HG02759 (cell line): ENCODE data around the gene SORCS1.
"Not testable (repeated sequence)": the region's sequence is repeated elsewhere in the genome, so short reads cannot be mapped to it uniquely, and the experiment has no call there.

Experiments
- ATAC-seq: cut with Tn5 transposase; IDR thresholded peaks from one replicate; pipeline ENCODE4 v1.9.1; 2021; ENCODE audit warnings: mild to moderate bottlenecking, moderate library complexity; ENCODE audit not compliant: unreplicated experiment

Gene SORCS1

DNA sequence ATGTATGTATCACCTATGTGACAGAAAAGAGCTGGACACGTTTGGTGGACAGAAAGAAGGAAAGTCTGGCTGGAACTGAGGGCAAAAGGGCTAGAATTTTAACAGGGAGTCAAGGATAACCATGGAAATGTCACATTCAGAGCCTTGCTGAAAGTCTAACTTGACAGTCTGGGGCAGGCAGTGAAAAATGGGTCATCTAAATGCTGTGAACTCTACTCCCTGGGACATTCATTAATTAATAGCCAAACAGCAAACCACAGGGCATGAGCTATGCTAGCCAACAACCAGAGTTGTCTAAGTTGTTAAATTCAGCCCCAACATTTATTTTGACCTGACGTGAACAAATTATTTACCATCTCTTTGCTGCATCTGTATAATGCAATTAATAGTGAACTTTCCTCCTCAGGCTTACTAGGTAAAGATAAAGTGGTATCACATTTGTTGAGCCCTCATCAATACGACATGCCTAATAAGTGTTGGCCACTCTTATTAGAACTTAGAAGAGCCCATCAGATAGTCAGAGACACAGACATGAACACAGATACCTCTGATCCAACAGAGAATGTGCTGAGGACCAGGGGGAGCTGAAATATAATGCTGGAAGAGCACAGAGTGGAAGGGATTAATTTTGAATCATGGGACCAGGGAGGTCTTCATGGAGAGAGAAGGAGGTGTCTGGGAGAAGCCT is 109.9 kb downstream of the SORCS1 start:
- ATAC-seq, result no peak

DNA sequence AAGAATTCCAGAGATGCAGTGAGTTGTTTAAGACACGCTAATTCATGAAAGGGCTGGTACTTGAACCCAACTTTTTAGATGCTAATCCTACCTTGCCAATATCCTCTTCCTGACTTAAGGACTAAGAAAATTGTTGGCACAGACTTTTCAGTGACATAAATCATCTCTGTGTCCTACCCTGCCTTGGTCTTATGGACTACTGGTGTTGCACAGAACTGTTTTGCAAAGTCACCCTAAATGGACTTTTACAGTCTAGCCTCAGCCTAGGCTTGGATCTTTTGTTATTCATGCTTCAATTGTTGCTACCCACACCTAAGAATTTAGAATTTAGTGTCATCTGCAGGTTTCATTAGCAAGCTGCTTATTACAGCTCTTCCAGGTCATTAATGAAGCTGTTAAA is 112.7 kb downstream of the SORCS1 start:
- ATAC-seq, result no peak

DNA sequence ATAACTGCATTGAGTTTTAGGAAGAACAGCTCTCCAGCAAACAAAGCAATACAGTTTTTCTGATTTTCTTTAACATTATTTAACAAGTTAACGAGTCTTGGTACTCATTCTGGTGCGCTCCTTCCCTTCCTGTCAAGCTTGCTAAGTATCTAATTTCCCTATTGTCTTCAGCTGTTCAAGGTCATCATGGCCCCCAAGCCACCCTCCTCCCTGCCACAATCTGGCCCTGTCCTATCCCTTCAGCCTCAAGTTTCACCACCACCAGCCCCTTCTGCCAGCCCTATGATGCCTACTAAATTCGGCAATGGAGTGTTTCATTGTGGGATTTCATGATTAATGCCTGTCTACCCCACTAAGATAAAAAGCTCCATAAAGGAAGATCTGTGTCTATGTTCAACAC is 121.0 kb downstream of the SORCS1 start:
- ATAC-seq, result no peak

DNA sequence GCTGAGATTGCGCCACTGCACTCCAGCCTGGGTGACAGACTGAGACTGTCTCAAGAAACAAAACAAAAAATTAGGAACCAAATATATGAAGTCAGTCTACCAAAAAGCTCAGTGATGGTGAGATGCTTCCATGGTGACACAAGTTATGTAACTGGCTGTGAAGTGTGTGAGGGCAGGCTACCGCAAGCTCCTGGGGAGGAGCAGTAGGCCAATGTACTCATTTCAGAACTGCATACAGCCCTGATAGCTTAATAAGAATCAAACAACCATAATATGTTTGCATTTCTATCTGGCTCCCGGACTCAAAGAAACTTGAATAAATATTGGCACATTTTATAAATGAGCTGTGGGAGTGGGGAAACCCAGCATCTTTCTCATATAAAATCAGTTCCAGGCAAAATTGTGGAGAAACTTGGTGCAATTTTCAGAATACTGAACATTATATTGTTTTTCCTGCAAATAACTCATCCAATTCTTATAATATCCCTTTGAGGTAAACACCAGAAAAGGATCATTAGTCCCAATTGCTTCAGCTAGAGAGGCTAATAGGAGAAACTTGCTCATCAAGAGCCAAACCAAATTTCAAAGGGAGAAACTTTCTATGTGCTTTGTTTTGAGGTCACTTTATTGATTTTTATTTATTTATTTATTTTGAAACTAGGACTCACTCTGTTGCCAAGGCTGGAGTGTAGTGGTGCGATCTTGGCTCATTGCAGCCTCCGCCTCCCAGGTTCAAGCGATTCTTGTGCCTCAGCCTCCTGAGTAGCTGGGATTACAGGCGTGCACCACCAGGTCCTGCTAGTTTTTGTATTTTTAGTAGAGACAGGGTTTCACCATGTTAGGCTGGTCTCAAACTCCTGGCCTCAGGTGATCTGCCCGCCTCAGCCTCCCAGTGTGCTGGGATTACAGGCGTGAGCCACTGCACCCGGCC is 127.0 kb downstream of the SORCS1 start:
- no peak for ATAC-seq

DNA sequence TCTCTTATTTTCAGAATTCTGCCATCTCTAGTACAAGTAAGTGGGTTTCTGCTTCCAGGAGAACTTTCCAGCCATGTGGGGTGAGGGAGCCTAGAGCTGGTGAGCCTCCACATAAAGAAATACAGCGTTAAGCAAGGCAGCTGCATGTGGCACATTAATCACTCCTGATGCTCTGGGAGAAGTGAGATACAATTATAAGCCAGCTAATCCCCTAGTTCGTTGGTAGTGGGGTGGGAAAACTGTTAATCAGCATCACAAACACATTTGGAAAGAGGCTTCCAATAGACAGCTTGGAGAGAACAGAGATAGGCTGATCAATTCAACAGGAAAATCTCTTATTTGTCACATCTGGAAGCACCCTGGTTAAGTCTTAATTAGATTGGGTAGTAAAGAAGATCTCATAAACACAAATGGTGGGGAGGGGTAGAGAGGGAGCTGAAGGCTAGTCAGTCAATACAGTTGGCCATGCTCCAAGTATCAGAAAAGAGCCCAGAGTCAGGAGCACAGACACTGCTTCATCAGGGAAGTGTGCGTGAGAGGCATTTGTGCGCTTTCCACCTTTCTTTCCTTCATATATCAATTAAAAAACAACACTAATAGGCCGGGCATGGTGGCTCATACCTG is 130.6 kb downstream of the SORCS1 start:
- ATAC-seq, result no peak

DNA sequence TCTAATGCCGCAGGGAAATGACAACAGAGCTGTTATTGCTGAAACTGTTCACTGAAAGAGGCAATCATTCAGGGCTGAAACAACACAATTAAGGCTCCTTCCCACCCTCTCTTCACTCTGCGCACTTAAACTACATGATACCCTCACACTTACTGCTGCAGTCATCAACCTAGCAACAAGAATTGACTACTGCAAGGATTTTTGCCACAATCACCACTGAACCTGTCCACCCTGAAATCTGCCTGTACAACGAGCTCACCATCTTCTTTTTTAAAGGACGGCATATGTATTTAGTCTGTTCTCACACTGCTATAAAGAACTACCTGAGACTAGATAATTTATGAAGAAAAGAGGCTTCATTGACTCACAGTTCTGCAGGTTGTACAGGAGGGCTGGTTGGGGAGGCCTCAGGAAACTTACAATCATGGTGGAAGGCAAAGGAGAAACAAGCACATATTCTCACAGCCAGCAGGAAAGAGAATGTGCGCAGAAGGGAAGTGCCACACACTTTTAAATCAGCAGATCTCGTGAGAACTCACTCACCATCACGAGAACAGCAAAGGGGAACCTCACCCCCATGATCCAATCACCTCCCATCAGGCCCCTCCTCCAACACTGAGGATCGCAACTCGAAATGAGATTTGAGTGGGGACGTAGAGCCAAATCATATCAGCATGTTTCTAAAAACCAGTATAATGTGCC is 131.7 kb downstream of the SORCS1 start:
- ATAC-seq, result no peak

DNA sequence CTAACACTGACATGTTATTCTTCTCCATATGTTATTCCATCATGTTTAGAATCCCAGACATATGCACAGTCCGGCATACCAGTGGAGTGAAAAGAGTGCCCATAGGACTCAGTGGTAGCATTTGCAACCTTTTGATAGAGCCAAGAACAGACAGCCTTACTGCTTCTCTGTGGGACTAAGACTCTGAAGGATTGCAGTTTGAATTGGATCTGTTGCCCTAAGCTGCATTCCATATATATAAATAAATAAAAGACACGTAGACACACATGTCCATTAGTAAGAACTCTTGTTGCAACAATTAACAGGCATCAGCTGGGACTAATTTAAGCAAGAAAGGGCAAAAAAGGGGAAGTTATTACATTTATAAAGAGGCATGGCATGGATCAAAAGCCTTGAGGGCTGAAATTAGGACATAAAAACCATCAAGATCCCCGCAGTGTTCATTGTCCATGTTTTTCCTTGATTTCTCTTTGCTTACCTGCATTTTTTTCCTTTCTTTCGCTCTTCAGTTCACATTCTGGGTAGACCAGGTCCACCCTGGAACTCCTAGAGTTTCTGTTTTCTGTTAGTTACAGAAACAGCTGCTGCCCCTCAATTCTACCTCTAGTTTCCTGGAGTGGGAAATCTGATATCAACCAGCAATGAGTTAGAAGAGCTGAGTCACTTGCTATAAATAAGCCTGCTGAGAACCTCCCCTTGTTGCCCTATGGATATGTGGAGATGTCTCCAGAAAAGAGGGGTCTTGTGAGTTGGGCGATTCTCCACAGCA is 132.4 kb downstream of the SORCS1 start:
- ATAC-seq, result no peak

DNA sequence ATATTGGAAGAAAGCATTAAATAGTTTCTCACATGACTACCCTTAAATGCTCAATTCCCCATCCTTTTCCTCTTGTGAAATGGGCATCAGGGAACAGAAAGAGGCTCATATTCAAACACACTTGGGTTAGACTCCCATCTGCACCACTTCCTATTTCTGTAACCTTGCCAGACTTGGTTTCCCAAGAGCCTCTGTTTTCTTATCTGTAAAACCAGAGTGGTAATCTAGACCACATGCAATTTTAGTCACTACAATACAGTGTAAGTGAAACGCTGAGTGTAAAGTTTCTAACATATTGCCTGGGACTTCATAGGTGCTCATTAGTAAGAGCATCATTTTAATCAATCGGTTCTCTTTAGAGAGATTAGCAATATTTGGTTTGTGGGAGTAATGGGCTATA is 136.3 kb downstream of the SORCS1 start:
- ATAC-seq, result no peak

DNA sequence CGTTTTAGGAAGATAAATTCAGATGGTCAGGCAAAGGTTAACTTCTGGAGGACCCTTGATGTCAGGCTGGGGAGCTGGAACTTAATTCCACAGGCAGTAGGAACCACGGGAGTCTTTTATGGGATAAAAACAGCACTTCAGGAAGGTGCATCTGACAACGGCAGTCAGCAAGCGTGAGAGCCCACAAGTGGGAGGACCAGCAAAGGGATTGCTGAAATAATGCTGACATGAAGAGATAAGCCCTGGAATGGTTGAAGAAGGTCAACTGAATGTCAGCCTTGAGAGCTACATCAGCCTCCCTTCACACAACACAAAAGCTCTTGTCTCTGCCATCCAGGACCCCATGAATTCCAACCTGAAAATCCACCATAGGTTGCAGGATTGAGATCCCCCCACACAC is 138.8 kb downstream of the SORCS1 start:
- no peak for ATAC-seq

DNA sequence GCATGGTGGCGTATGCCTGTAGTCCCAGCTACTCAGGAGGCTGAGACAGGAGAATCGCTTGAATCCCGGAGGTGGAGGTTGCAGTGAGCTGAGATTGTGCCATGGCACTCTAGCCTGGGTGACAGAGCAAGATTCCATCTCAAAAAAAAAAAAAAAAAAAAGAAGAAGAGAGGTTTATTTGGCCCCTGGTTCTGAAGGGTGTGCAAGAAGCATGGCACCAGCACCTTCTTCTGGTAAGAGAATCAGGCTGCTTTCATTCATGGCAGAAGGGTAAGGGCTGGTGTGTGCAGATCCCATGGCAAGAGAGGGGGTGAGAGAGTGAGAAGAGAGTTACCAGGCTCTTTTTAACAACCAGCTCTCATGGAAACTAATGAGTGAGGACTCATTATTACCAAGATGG is 140.5 kb downstream of the SORCS1 start:
- ATAC-seq, result not testable (repeated sequence)

DNA sequence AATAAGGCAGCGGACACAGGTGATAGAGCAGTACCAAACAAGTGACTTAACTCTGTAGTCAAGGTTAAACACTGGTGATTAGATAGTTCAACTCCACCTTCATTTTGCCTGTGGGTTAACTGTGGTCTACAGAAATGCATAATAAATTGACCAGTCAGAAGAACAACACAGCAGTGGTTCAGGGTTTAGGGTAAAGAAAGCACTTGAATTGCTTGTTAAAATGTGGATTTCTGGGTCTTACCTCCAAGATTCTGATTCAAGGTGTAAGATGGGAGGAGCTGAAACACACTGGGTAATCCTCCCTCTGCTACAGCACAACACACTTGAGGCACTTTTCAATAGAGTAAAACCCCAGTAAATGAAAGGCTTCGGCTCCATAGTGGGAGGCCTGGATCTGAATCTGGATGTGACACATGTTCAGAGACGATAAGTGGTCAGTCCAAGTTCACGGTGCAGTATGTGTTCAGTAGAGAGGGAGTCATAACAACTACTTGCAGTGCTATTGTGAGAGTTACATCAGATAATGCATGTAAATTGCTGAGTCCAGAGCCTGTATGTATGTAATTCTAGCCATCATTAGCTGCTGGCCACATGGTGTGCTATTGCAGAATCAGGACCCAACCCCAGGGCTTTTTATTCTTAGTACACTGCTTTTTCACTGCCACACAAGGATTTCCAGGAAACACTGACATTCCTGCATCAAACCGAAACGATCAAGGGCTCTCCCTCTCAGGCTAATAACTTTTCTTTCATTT is 141.7 kb downstream of the SORCS1 start:
- no peak for ATAC-seq

DNA sequence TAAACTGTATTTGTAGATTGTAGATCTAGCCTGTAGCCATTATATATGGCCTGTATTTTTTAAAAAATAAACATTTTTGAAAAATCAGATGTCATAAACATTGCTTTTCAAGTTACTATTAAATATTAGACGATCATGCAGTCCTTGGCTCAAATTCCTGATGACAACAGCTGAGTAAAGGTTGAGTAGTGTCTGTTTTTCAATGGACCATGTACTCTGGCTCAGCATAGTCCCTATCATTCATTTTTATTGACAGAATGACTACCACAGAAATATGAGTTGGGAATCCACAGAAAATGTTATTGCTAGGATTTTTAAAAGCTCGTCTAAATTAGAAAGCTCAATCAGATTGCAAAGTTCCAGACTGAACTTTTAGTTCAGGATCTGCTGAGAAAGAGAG is 145.4 kb downstream of the SORCS1 start:
- ATAC-seq, result no peak

DNA sequence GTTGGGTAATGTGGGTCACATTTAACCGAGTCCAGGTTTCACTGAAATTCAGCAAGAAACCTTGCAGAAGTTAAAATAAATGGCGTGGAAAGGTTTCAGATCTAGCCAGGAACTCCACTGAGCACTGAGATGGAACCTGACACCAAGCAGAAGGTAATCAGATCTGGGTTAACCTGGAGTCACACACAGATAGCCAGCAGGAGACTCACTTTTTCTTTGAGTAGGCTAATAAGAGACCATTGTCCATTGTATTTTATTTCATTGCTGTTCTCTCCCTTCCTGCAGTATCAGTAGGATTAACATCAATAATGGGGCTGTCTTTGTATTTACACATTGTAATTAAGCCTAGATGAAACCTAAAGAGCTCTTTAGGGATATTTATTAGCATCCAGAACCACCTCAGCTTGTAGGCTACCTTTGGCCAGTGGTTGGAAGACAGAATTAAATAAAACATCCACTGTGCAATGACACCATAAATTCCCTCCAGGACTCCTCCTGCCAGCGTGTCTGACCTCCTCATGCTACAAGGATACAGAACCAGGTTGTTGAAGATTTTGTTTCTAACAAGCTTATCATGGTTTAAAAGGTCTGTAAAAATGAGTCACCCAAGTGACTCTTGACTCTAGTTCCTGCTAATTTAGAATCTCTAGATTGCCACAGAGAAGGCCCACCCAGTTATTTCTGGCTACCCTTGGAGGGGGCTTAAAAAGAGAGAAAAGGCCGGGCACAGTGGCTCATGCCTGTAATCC is 151.1 kb downstream of the SORCS1 start:
- no peak for ATAC-seq

DNA sequence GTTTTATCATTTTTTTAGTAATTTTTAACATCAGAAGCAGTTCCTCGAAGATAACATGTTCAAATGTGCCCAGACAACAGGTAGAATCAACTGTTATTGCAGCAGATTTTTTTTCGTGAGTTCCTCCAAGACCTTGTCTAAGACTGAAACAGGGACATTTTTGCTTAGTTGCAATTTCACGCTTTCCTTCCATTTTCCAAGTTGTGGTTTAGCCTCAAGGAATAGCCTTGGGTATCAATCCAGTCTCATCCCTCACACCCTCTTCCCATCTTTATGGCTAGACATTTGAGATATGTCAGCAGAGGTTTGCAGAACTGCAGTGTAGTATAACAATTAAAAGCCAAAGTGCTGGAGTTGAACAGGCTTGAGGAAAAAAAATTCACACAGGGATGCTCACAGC is 152.5 kb downstream of the SORCS1 start:
- no peak for ATAC-seq

DNA sequence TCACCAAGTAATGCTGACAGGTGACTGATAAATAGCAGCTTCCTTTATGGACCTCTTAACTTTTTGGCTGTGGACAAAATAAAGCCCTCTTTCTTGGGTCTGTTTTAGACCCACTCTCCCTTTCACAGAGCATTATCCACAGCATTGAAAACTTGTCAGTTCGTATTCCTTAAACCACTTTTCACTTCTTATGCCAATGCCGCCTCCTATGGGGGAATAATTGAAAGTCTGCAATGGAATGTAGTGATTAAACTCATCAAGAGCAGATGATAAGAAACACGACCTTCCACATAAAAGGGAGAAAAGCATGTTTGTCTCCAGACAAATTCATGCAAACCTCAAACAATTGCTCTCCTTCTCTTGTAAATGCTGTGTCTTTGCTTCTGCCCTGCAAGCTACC is 153.4 kb downstream of the SORCS1 start:
- no peak for ATAC-seq

DNA sequence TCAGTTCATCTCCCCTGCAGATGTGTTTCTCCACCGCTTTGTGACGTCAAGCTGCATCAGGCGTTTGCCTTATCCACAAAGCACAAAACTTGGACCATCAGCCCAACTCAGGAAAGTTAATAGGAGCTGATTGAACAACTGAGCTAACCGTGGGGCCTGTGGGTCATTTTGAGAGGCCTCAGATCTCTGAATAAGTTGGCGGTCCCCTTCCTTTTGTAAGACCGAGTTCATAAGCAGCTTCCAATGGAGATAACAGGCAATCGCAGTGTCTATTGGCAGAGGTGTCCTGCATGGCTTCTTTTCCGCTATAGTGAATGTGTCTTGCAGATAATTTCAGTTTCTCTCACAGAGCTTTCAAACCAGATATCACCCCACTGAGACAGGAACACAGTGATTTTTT is 154.0 kb downstream of the SORCS1 start:
- no peak for ATAC-seq

DNA sequence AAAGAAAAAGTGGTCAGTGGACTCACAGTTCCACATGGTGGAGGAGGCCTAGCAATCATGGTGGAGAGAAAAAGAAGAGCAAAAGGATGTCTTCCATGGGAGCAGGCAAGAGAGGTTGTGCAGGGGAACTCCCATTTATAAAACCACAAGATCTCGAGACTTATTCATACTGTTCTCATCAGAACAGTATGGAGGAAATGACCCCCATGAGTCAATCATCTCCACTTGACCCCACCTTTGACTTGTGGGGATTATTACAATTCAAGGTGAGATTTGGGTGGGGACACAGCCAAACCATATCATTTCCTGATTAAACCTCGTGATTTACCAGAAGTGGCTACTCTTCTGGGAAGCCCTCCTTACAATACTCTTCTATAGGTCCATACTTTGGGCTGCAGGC is 160.1 kb downstream of the SORCS1 start:
- no peak for ATAC-seq

DNA sequence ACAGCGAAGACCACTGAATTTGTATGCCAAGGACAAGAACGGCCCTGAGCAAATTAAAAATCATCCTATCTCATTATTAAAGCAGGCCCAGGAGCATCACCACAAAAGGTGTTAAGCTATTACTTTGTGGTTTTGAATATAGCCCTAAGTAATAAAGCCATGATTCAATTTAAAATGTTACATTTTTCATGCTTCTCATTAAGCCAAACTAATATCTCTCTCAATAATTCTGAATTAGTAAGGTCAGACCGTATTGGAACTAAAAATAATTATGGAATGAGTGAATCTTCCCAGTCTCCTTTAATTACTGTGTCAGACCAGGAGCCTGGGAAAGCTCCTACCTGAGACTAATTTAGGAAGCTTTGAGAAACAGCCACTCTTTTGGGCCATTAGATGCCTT is 162.4 kb downstream of the SORCS1 start:
- no peak for ATAC-seq

DNA sequence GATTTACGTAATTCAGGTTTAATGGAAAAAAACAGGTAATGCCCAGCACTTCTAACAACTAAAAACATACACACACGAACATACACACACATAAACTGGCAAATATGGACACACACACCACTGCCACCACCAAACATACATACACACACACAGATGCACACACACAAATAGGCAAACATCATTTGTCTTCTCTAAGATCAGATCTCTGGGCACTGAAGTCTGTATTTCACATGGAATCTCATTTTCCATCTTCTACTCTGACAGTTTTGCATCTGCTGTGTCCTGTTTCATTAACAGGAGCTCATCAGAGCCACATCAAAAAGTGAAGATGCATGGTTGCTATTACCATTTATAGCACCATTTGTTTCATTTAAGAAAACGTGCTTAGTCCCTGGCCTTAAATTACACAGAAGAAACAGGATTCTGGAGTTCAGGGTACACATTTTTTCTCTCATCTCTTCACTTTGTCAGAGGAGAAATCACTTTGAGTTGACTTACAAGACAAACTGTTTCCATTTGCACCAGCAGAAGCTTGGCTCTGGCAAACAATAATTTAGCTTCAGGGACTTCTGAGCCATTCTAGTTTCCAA is 165.3 kb downstream of the SORCS1 start:
- ATAC-seq, result no peak
